ENCODE measurements around the gene CPAMD8.

Gene CPAMD8

DNA sequence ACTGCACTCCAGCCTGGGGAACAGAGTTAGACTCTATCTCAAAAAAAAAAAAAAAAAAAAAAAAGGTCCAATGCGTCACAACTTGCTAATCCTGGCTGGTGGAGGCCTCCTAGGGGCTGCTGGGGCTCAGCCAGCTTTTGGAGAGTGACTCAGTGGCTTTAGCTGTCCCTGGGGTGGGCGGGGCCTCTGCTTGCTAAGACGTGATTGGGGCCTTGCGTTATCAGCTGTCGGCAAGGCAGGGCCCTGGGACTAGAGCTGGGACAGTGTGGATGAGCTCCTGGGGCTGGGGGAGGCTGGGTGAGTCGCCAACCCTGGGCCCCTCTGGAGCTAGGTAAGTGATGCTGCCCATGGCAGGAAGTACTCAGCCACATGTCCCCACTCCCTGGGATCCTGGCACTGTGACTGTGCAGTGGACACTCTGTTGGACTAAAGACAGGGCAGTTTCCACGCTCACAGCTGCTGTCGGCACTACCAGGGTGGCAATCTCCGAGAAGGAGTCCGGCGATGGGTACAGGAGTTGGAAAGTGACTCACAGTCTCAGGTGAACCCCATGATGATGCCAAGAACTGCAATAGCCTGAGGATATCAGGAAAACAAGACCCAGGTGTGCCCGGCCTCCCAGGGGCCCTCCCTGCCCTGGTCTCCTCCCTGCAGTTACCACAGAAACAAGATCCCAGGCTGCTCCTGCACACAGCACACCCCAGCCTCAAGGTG is 105.6 kb downstream of the CPAMD8 start:
- DNase-seq = no peak
- no peak overlapping the region for H3K4me3 Mint-ChIP-seq
- TF ChIP-seq, protein P1, sequence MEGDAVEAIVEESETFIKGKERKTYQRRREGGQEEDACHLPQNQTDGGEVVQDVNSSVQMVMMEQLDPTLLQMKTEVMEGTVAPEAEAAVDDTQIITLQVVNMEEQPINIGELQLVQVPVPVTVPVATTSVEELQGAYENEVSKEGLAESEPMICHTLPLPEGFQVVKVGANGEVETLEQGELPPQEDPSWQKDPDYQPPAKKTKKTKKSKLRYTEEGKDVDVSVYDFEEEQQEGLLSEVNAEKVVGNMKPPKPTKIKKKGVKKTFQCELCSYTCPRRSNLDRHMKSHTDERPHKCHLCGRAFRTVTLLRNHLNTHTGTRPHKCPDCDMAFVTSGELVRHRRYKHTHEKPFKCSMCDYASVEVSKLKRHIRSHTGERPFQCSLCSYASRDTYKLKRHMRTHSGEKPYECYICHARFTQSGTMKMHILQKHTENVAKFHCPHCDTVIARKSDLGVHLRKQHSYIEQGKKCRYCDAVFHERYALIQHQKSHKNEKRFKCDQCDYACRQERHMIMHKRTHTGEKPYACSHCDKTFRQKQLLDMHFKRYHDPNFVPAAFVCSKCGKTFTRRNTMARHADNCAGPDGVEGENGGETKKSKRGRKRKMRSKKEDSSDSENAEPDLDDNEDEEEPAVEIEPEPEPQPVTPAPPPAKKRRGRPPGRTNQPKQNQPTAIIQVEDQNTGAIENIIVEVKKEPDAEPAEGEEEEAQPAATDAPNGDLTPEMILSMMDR (IDR thresholded peaks at IDR 0.05) = no peak
- no peaks in the 10 kb centered on the region for H3K4me1 Mint-ChIP-seq
- H3K27me3 Mint-ChIP-seq (ENCODE audit: low read depth, poor library complexity) = peaks cover 3% of the 10 kb centered on the region
- H3K27ac Mint-ChIP-seq = peak overlapping the region; percentile 29
- H3K36me3 Mint-ChIP-seq (ENCODE audit: low read depth) = peaks cover 73% of the 10 kb centered on the region
- peaks cover 29% of the 10 kb centered on the region for H3K9me3 Mint-ChIP-seq

DNA sequence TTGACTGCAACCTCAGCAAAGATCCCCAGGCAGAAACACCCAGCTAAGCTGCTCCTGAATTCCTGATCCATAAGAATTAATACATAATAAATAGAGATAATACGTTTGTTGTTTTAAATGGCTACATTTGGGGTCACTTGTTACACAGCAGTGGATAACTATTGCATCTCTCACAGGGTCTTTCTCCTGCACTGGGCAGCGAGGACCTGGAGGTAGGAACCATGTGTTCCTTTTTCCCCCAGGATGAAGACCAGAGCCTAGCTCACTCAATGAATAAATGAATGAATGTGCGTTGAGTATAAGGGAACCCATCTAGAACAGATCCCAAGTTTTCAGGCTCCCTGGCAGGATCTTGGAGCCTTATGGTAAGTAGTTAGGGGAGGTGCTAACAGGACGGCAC is 107.1 kb downstream of the CPAMD8 start:
- DNase-seq = no peak
- peaks cover 74% of the 10 kb centered on the region for H3K36me3 Mint-ChIP-seq (ENCODE audit: low read depth)
- no peaks in the 10 kb centered on the region for H3K4me1 Mint-ChIP-seq

DNA sequence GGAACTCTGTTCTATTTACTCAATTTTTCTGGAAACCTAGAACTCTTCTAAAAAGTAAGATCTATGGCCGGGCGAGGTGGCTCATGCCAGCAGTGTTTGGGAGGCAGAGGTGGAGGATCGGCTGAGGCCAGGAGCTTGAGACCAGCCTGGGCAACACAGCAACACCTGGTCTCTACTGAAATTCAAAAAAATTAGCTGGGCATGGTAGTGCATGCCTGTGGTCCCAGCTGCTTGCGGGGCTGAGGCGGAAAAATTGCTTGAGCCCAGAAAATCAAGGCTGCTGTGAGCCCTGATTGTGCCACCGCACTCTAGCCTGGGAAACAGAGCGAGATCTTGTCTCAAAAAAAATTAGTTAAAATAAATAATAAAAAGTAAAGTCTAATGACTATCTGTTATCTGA is 109.2 kb downstream of the CPAMD8 start:
- H3K9me3 Mint-ChIP-seq = peaks cover 45% of the 10 kb centered on the region
- no peak overlapping the region for H3K27ac Mint-ChIP-seq
- DNase-seq = no peak
- H3K36me3 Mint-ChIP-seq (ENCODE audit: low read depth) = peaks cover 75% of the 10 kb centered on the region
- H3K27me3 Mint-ChIP-seq (ENCODE audit: low read depth, poor library complexity) = peaks cover 3% of the 10 kb centered on the region
- H3K4me3 Mint-ChIP-seq = no peak overlapping the region
- TF ChIP-seq, protein P1 (IDR thresholded peaks at IDR 0.05) = no peak
- no peaks in the 10 kb centered on the region for H3K4me1 Mint-ChIP-seq

More for the DNA sequence above, 107.1 kb downstream of the CPAMD8 start:
- H3K9me3 Mint-ChIP-seq = peaks cover 25% of the 10 kb centered on the region
- peaks cover 3% of the 10 kb centered on the region for H3K27me3 Mint-ChIP-seq (ENCODE audit: low read depth, poor library complexity)
- TF ChIP-seq, protein P1 (IDR thresholded peaks at IDR 0.05) = no peak
- H3K4me3 Mint-ChIP-seq = no peak overlapping the region
- no peak overlapping the region for H3K27ac Mint-ChIP-seq

DNA sequence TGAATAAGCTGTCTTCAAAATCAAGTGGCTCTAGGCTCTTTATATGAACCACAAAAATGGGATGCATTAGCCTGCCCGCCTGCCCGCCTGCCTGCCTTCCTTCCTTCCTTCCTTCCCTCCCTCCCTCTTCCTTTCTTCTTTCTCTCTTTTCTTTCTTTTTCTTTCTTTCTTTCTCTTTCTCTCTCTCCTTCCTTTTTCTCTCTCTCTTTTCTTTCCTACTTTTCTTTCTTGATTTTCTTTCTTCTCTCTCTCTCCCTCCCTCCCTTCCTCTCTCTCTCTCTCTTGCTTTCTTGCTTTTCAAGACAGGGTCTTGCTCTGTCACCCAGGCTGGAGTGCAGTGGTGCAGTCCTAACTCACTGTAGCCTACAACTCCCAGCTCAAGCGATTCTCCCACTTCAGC is 110.9 kb downstream of the CPAMD8 start:
- Mint-ChIP-seq H3K27ac (no peak overlapping the region), H3K4me1 (no peaks in the 10 kb centered on the region), H3K27me3 (ENCODE audit: low read depth, poor library complexity) (peaks cover 3% of the 10 kb centered on the region), H3K4me3 (no peak overlapping the region), H3K9me3 (peaks cover 58% of the 10 kb centered on the region), H3K36me3 (ENCODE audit: low read depth) (peaks cover 79% of the 10 kb centered on the region)
- TF ChIP-seq, protein P1 (IDR thresholded peaks at IDR 0.05) = no peak
- DNase-seq = no peak

DNA sequence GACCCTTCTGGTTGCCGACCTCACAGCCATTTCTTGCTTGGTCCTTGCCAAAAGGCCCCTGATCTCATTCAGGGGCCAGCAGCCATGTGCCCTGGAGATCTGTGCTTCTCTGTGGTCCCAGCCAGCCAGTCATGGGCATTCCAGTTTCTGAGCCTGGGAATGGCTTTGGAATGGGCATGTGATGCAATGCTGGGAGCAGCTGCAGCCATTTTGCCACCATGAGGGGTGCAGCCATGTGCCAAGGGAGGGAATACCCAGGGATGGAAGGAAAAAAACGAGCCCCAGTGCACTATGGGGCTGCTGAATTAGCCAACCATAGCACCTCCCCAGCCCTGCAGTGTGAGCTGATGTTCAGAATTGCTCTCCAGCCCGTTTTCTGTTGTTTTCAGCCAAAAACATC is 111.5 kb downstream of the CPAMD8 start:
- Mint-ChIP-seq H3K4me3 (no peak overlapping the region), H3K4me1 (no peaks in the 10 kb centered on the region), H3K36me3 (ENCODE audit: low read depth) (peaks cover 78% of the 10 kb centered on the region), H3K27me3 (ENCODE audit: low read depth, poor library complexity) (peaks cover 3% of the 10 kb centered on the region), H3K27ac (no peak overlapping the region), H3K9me3 (peaks cover 62% of the 10 kb centered on the region)
- no peak for DNase-seq
- TF ChIP-seq, protein P1 (IDR thresholded peaks at IDR 0.05) = no peak

DNA sequence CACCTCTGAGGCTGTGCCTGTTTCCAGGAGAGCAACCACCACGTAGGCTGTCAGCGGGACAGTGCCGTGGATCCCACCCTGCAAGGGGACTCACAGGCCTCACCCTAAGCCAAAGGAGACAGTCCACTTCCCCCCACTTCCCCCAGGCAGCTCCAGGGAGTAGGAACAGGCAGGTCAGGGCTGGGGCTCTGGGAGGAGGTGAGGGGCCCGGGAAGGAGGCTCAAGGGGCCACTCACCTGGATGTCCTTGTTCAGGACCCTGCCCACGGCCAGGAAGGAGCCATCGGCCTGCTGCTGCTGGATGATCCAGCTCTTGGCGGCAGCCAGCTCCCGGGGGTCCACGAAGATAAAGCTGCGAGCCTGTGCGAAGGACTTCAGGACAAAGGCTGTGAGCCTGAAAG is 112.2 kb downstream of the CPAMD8 start:
- Mint-ChIP-seq H3K27ac (no peak overlapping the region), H3K4me3 (no peak overlapping the region), H3K9me3 (peaks cover 56% of the 10 kb centered on the region), H3K27me3 (ENCODE audit: low read depth, poor library complexity) (peaks cover 3% of the 10 kb centered on the region), H3K36me3 (ENCODE audit: low read depth) (peaks cover 70% of the 10 kb centered on the region), H3K4me1 (no peaks in the 10 kb centered on the region)
- TF ChIP-seq, protein P1 (IDR thresholded peaks at IDR 0.05) = no peak
- no peak for DNase-seq
